Testis (tissue), 3 donors: ENCODE results near the gene OOSP3. TPM values are rescaled to one million over a fixed set of nuclear protein-coding genes. Genes with fewer than 3 reads are reported as not detected.
"Not testable (repeated sequence)": the region's sequence is repeated elsewhere in the genome, so short reads cannot be mapped to it uniquely, and the experiment has no call there.

ENCODE experiments used
- DNase-seq: peaks from one replicate; pipeline ENCODE4 v3.0.0-alpha.2; 2019
- H3K27ac ChIP-seq, 2 donors: fragments of 200-600 bp; sonication (generic); one replicate each; pipeline ENCODE4 v1.5.1; 2019
- H3K27me3 ChIP-seq: fragments of 200-600 bp; sonication (generic); one replicate; pipeline ENCODE4 v1.5.1; 2019
- H3K36me3 ChIP-seq: fragments of 200-600 bp; sonication (generic); one replicate; pipeline ENCODE4 v1.5.1; 2017; ENCODE audit warnings: low read depth; ENCODE audit errors: missing control alignments
- H3K4me1 ChIP-seq: fragments of 200-600 bp; sonication (generic); one replicate; pipeline ENCODE4 v1.5.1; 2019
- H3K4me3 ChIP-seq, 2 donors: fragments of 200-600 bp; sonication (generic); one replicate each; pipeline ENCODE4 v1.5.1; 2017 to 2019
- H3K9me3 ChIP-seq: fragments of 200-600 bp; sonication (generic); one replicate; pipeline ENCODE4 v1.5.1; 2017
- CTCF ChIP-seq, 3 experiments: fragments of 450-650 bp in 2 of 3; fragments of 200-600 bp in 1 of 3; sonication (generic) in 1 of 3; IDR thresholded peaks; one replicate each; pipeline ENCODE4 v1.5.1; 2016 to 2019; ENCODE audit warnings: antibody characterized with exemption in 3 of 3, mild to moderate bottlenecking in 2 of 3, moderate library complexity in 1 of 3
- POLR2A ChIP-seq: fragments of 450-650 bp; IDR thresholded peaks from one replicate; pipeline ENCODE4 v1.6.1; 2017; ENCODE audit warnings: antibody characterized with exemption, mild to moderate bottlenecking, moderate library complexity
- WGBS, 2 donors: methylation state at CpG; one replicate each; pipeline ENCODE4 v1.1.5; 2018; 5-methylcytosine and 5-hydroxymethylcytosine counted together
- intact Hi-C: fragments of 100-400 bp; cut with DNase I; formaldehyde crosslinking; loops from one replicate; pipeline ENCODE4 v1.15.1; 2023; ENCODE audit warnings: low total_unique reads
- polyA plus RNA-seq: library from polyadenylated mRNA; stranded (reverse); fragments of 350-450 nt; fragmentation: Illumina TruSeq; extraction: RNeasy Lipid Tissue Mini Kit (QIAGEN cat#74804); gene quantifications from one replicate; pipeline ENCODE4 v1.2.3, GENCODE V29; 2014; ENCODE audit warnings: low read depth, low replicate concordance; ENCODE audit not compliant: insufficient read depth
- total RNA-seq, 2 donors: library from RNA; depleted of rRNA; stranded (reverse); fragments of >200 nt; gene quantifications; one replicate each; pipeline ENCODE4 v1.2.3, GENCODE V29; 2016

The OOSP3 gene
- total and polyA plus RNA-seq, 3 donors from 2014 or later = 0.83 TPM; not detected in 2

DNA sequence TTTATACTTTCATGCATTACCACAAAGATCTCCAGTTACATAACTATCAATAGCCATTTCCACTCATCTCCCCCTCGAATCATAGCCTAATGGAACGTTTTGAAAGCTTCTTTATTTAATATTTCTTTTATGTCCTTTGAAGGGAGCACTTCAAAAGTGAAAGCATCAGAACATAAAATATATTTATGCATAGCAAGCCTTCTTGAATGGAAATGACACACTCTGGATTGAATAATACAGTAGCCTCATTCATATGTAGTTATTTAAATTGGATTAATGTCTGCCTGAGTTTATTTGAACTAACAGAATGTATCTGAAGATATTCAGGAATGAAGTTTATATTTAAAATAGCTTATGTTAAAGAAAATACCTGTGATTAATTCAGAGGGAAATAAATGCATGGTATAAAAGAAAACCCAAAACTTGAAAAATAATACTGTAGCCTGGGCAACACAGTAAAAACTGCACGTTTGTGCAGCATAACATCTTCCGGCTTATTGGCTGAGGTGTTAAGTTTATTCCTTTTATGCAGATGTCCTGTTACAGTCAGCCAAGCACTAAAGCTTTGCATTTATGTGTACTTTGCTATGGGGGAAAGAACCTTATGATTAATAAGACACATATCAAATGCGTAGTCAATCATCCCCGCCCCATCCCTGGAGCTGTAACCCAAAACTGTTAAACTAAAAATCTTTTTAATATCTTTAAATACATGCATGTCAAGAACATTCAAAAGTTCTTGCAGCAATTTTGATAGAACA, 22.0 kb downstream of the OOSP3 start:
- no peak for DNase-seq
- Histone ChIP-seq H3K4me3 (no peak overlapping the region), H3K27ac (no peak overlapping the region), H3K27me3 (no peaks in the 10 kb centered on the region), H3K4me1 (no peaks in the 10 kb centered on the region), H3K9me3 (no peaks in the 10 kb centered on the region), H3K36me3 (no peaks in the 10 kb centered on the region)
- TF ChIP-seq POLR2A (no peak), CTCF (IDR thresholded peaks at IDR 0.05) (no peak)
- WGBS, 2 donors = 62 to 64% methylated on average over 6 of the region's 6 CpGs
- intact Hi-C loops = no loop called here

DNA sequence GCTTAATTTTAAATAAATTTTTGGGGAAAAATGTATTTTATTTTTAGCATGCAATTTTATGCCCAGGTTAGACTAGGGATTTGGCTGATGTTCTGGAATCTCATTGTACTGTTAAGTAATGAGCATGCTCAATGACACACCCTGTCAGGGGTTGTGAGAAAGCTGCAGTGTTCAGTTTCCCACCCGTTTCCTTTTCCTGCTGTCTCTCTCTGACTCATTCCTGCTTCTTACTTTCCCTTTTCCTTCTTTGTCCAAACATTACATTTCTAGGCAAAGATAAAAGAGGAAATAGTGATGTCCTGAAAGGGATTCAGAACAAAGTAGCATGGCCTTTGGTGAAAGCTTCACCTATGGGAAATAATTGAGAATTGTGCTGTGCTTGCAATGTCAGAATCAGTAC, 22.7 kb downstream of the OOSP3 start:
- H3K4me1 ChIP-seq = no peaks in the 10 kb centered on the region
- intact Hi-C loops = no loop called here
- H3K9me3 ChIP-seq = no peaks in the 10 kb centered on the region
- no peak overlapping the region for H3K27ac ChIP-seq
- TF ChIP-seq CTCF (IDR thresholded peaks at IDR 0.05) (no peak), POLR2A (no peak)
- no peak overlapping the region for H3K4me3 ChIP-seq
- H3K27me3 ChIP-seq = no peaks in the 10 kb centered on the region
- DNase-seq = no peak
- WGBS, 2 donors = 27 to 48% methylated on average over 1 of the region's 1 CpG
- H3K36me3 ChIP-seq = no peaks in the 10 kb centered on the region

- intact Hi-C loops = not testable (repeated sequence)
Measured at GRCh38 chr11:59903569-59903968, 25.0 kb downstream of the OOSP3 start.

DNA sequence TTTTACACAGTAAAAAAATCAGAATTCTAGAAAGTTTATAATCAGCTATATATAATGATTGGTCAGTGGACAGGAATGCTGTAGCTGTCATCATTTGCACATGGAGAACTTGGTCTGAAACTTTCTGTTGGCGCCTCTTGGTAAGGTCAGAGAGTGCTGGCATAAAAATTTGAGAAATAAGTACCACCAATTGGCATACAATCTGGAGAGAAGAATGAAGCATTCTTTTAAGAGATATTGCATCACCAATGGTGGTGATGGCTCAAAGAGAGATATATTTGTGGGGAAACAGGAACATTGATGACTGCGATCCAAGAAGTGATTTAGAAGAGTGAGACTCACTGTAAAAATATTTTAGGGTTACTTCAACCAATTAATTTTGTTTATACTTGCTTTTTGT, 39.9 kb downstream of the OOSP3 start:
- Histone ChIP-seq H3K9me3 (no peaks in the 10 kb centered on the region), H3K36me3 (no peaks in the 10 kb centered on the region), H3K27me3 (no peaks in the 10 kb centered on the region), H3K27ac (no peak overlapping the region), H3K4me3 (no peak overlapping the region), H3K4me1 (no peaks in the 10 kb centered on the region)
- no peak for DNase-seq
- intact Hi-C loops = no loop called here
- WGBS, 2 donors = 84 to 88% methylated on average over 2 of the region's 2 CpGs
- TF ChIP-seq CTCF (IDR thresholded peaks at IDR 0.05) (no peak), POLR2A (no peak)

More at GRCh38 chr11:59903569-59903968, 25.0 kb downstream of the OOSP3 start:
- not testable (repeated sequence) for H3K27ac ChIP-seq, H3K9me3 ChIP-seq, H3K36me3 ChIP-seq, H3K4me3 ChIP-seq, H3K4me1 ChIP-seq, DNase-seq, H3K27me3 ChIP-seq
- WGBS, 2 donors = 90 to 91% methylated on average over 2 of the region's 2 CpGs

DNA sequence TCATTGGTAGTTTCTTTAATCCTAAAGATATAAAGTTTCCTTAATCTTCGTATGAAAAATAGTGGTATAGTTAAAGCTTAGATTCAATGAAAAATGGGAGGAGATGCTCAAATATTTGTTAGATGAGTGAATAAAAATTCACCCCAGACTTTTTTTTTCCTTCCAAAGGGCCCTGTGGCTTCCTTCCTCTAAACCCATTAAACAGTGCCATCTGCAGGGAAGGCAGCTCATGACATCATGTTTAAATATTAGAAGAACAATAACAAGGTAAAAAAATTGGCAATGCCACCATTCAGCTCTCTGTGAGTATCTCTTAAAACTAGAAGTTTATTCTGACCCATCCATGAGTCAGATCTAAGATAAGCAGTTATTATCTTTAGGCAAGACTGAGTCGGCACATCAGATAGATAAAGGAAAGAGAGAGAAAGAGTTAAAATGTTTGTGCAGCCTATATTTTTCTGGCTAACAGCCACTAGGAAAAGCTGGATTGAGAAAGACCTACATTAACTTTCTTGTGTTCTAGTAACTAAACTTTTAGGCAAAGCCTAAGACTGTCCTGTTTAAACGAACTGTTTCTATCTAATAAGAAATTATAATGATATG, 40.5 kb downstream of the OOSP3 start:
- Histone ChIP-seq H3K4me1 (no peaks in the 10 kb centered on the region), H3K36me3 (no peaks in the 10 kb centered on the region), H3K4me3 (no peak overlapping the region), H3K27ac (no peak overlapping the region), H3K9me3 (no peaks in the 10 kb centered on the region), H3K27me3 (no peaks in the 10 kb centered on the region)
- intact Hi-C loops = no loop called here
- TF ChIP-seq CTCF (IDR thresholded peaks at IDR 0.05) = peak in 2 of 3 experiments; percentile 20 to 40
- TF ChIP-seq POLR2A = no peak
- 38 to 41% methylated on average over 3 of the region's 3 CpGs for WGBS, 2 donors
- peak; percentile 59 for DNase-seq
